Measurements from ENCODE around the gene JPH2. TPM values are rescaled to one million over a fixed set of nuclear protein-coding genes. Genes with fewer than 3 reads are reported as not detected.

JPH2 gene
- total and polyA plus RNA-seq, 2 of the 4 experiments (the other 2 are of a cell fraction), result 0.44 to 0.54 TPM

DNA sequence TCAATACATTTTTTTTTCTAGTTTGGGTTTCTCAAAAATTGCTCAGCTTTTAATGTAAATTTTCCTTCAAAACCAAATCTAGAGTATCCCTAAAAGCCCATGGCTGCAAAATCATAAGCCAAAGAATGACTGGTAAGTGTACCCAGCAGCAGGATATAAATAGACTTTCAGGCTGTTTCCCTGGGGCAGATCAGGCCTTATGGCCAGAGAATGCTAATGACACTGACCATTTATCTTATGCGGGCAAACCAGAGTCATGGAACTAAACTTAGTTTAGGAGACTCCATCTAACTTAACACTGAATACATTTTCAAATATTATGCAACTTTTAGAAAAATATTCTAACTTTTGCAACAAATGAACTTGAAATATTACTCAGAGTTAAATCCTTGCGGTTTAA is 16.2 kb upstream of the JPH2 start (continued):
- TF ChIP-seq, protein P1, sequence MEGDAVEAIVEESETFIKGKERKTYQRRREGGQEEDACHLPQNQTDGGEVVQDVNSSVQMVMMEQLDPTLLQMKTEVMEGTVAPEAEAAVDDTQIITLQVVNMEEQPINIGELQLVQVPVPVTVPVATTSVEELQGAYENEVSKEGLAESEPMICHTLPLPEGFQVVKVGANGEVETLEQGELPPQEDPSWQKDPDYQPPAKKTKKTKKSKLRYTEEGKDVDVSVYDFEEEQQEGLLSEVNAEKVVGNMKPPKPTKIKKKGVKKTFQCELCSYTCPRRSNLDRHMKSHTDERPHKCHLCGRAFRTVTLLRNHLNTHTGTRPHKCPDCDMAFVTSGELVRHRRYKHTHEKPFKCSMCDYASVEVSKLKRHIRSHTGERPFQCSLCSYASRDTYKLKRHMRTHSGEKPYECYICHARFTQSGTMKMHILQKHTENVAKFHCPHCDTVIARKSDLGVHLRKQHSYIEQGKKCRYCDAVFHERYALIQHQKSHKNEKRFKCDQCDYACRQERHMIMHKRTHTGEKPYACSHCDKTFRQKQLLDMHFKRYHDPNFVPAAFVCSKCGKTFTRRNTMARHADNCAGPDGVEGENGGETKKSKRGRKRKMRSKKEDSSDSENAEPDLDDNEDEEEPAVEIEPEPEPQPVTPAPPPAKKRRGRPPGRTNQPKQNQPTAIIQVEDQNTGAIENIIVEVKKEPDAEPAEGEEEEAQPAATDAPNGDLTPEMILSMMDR (conservative IDR thresholded peaks at IDR 0.05; ENCODE audit: low read depth, low read length), result no peak
- no peak for TF ChIP-seq RCOR1 (IDR thresholded peaks at IDR 0.05; ENCODE audit: insufficient replicate concordance, low read length)

DNA sequence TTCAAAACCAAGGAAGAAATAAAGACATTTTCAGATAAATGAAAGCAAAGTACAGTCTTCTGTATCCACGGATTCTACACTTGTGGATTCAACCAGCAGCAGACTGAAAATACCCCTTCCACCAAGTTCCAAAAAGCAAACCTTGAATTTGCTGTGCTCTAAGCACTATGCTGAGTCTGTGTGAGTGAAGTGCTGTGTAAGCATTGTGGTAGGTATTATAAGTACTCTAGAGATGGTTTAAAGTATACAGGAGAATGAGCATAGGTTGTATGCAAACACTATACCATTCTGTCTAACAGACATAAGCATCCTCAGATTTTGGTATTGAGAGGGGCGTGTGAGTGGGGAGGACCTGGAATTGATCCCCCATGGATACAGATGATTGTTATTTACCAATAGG is 14.0 kb upstream of the JPH2 start:
- Histone ChIP-seq H3K36me3 (ENCODE audit: control insufficient read depth, insufficient read depth, low read length) (peaks cover 44% of the 10 kb centered on the region), H2BK20ac (ENCODE audit: low read depth, low read length) (peak overlapping the region; percentile 83), H3K14ac (replicated peaks; ENCODE audit: low read depth, low read length) (peak overlapping the region; percentile 75), H3K4me3 (ENCODE audit: insufficient read depth, low read depth, low read length) (no peak overlapping the region), H2AFZ (replicated peaks; ENCODE audit: low read length, poor library complexity) (no peak overlapping the region), H4K5ac (ENCODE audit: low read depth, low read length) (peak overlapping the region; percentile 50; the same call in 1 of the 2 replicates), H2AK9ac (replicated peaks; ENCODE audit: low read depth, low read length, poor library complexity) (no peak overlapping the region), H3K4ac (ENCODE audit: low read depth, low read length) (peak overlapping the region; percentile 25; the same call in 1 of the 2 replicates), H2BK120ac (ENCODE audit: low read depth, low read length) (peak overlapping the region; percentile 58), H3K9me1 (ENCODE audit: insufficient read depth, low read length) (peaks cover 35% of the 10 kb centered on the region), H4K91ac (ENCODE audit: insufficient read depth, low read depth, low read length) (no peak overlapping the region), H3K27me3 (ENCODE audit: control insufficient read depth, insufficient read depth, low read length) (no peaks in the 10 kb centered on the region), H3K4me2 (ENCODE audit: low read depth, low read length) (peak overlapping the region; percentile 39), H3K79me1 (ENCODE audit: low read depth in 1 of 2, low read length in 2 of 2) (peaks cover 40 to 78% of the 10 kb centered on the region in 2 experiments), H3K23ac (ENCODE audit: low read depth, low read length) (peak overlapping the region; percentile 74; the same call in 1 of the 2 replicates), H3K4me1 (ENCODE audit: control insufficient read depth, insufficient read depth, low read length) (peaks cover 19% of the 10 kb centered on the region), H3K56ac (ENCODE audit: extremely low read depth, insufficient read depth, low read length) (no peak overlapping the region), H2BK5ac (ENCODE audit: low read depth, low read length, poor library complexity, severe bottlenecking) (peak overlapping the region; percentile 52), H3K18ac (ENCODE audit: low read depth, low read length) (peak overlapping the region; percentile 81; the same call in 1 of the 2 replicates), H3K9ac (ENCODE audit: low read depth, low read length) (no peak overlapping the region), H2AK5ac (ENCODE audit: low read depth, low read length) (peak overlapping the region; percentile 46; the same call in 1 of the 2 replicates), H4K8ac (ENCODE audit: low read depth in 2 of 2, low read length in 2 of 2) (0 out of 4 replicates have a peak overlapping the region, but pooled peaks of 1 of the 2 experiments have one; percentile 40), H4K20me1 (ENCODE audit: insufficient read depth, low read length) (peaks cover 8% of the 10 kb centered on the region), H3K27ac (ENCODE audit: insufficient read depth, low read length) (peak overlapping the region; percentile 4; the same call in 1 of the 2 replicates), H2BK15ac (ENCODE audit: low read depth, low read length) (no peak overlapping the region; the same call in 2 of the 3 replicates), H3K9me3 (ENCODE audit: control insufficient read depth, insufficient read depth, low read length) (no peaks in the 10 kb centered on the region)
- intact Hi-C loops (cut with micrococcal nuclease), result loop anchor here (10.0 kb wide), 1 partner anchor 746 kb away; the partner anchor contains the start of gene SRSF6
- no peak for DNase-seq
- BruUV-seq (replicated peaks), result no TSS peak
- in situ Hi-C loops (cut with MboI; ENCODE audit: low sequenced_read_pairs), result no loop called here
- ChIA-PET POLR2A (ENCODE audit: unreplicated experiment) (no interaction called here), CTCF (no interaction called here)
- no peak for ATAC-seq (ENCODE audit: low read depth)
- TF ChIP-seq MAFK (IDR thresholded peaks at IDR 0.05; ENCODE audit: low read depth, low read length), result peak; percentile 45; the same call in 1 of the 2 replicates
- no peak for TF ChIP-seq RCOR1 (IDR thresholded peaks at IDR 0.05; ENCODE audit: insufficient replicate concordance, low read length)
- dilution Hi-C loops (cut with HindIII; ENCODE audit: low sequenced_read_pairs, unreplicated experiment), result no loop called here
- no CpG with 5 or more reads among the region's 2 CpGs for WGBS, 2 experiments (ENCODE audit: extremely low coverage in 2 of 2, insufficient read length in 1 of 2)
